Fibroblast of lung (primary cell): Measurements from ENCODE around the gene RUFY2.

Experiments used
- EZH2 ChIP-seq: IDR thresholded peaks from 2 replicates; pipeline ENCODE4 v1.5.1; 2012; ENCODE audit warnings: low read length, control low read depth, mild to moderate bottlenecking; ENCODE audit errors: missing control alignments
- TF ChIP-seq, protein P1 (sequence below), 2 donors: IDR thresholded peaks in 1 of 2; conservative IDR thresholded peaks in 1 of 2; 1 replicate in 1 of 2; 2 replicates in 1 of 2; pipeline ENCODE4 v1.5.1; 2011 to 2012; ENCODE audit warnings: low read length in 2 of 2, control low read depth in 1 of 2, inconsistent platforms in 1 of 2, low read depth in 1 of 2, mild to moderate bottlenecking in 1 of 2

DNA sequence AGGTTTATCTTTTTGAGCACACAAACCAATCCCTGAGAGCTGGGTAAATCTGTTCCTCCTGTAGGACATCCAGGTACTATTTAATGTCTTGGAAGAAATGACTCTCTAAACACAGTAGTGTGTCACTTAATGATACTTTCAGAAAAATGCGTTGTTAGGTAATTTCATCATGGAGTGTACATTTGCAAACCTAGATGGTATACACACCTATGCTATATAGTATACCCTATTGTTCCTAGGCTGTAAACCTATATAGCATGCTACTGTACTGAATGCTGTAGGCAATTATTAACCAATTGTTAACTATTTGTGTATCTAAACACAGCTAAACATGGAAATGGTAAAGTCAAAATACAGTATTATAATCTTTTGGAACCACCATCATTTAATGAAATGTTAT lies 10.1 kb downstream of the RUFY2 start:
- TF ChIP-seq, protein P1, sequence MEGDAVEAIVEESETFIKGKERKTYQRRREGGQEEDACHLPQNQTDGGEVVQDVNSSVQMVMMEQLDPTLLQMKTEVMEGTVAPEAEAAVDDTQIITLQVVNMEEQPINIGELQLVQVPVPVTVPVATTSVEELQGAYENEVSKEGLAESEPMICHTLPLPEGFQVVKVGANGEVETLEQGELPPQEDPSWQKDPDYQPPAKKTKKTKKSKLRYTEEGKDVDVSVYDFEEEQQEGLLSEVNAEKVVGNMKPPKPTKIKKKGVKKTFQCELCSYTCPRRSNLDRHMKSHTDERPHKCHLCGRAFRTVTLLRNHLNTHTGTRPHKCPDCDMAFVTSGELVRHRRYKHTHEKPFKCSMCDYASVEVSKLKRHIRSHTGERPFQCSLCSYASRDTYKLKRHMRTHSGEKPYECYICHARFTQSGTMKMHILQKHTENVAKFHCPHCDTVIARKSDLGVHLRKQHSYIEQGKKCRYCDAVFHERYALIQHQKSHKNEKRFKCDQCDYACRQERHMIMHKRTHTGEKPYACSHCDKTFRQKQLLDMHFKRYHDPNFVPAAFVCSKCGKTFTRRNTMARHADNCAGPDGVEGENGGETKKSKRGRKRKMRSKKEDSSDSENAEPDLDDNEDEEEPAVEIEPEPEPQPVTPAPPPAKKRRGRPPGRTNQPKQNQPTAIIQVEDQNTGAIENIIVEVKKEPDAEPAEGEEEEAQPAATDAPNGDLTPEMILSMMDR (conservative IDR thresholded peaks at IDR 0.05 in 1 of 2, IDR thresholded peaks at IDR 0.05 in 1 of 2; ENCODE audit: low read depth in 1 of 2, low read length in 2 of 2): no peak
- no peak for TF ChIP-seq EZH2
